Mesenchymal stem cell (in vitro differentiated cells and primary cell): ENCODE measurements around the gene SLC12A2.

Source experiments
- DNase-seq: peaks from one replicate; pipeline ENCODE4 v3.0.0-alpha.2; 2013
- H2AFZ ChIP-seq: one replicate; pipeline ENCODE4 v1.6.1; 2013; ENCODE audit warnings: low read depth, mild to moderate bottlenecking, control low read depth, inconsistent platforms, low read length, moderate library complexity
- H2AK5ac ChIP-seq: 2 replicates; pipeline ENCODE4 v1.6.1; 2013; ENCODE audit warnings: low read length, moderate library complexity, mild to moderate bottlenecking, inconsistent platforms; ENCODE audit not compliant: severe bottlenecking
- H2BK120ac ChIP-seq: one replicate; pipeline ENCODE4 v1.6.1; 2013; ENCODE audit warnings: low read depth, mild to moderate bottlenecking, inconsistent platforms, low read length, moderate library complexity
- H2BK12ac ChIP-seq, 2 experiments: one replicate each; pipeline ENCODE4 v1.6.1; 2013; ENCODE audit warnings: inconsistent platforms in 2 of 2, low read length in 2 of 2, mild to moderate bottlenecking in 2 of 2, moderate library complexity in 2 of 2, control low read depth in 1 of 2
- H2BK15ac ChIP-seq: one replicate; pipeline ENCODE4 v1.6.1; 2013; ENCODE audit warnings: mild to moderate bottlenecking, low read depth, inconsistent platforms; ENCODE audit not compliant: poor library complexity, severe bottlenecking
- H2BK5ac ChIP-seq: 2 replicates; pipeline ENCODE4 v1.6.1; 2013; ENCODE audit warnings: low read depth, mild to moderate bottlenecking, low read length, control low read depth, inconsistent platforms; ENCODE audit not compliant: poor library complexity, severe bottlenecking
- H3K14ac ChIP-seq, 2 experiments: one replicate each; pipeline ENCODE4 v1.6.1; 2013; ENCODE audit warnings: inconsistent platforms in 2 of 2, low read length in 2 of 2, control low read depth in 1 of 2, mild to moderate bottlenecking in 1 of 2, moderate library complexity in 1 of 2
- H3K18ac ChIP-seq, 2 experiments: one replicate each; pipeline ENCODE4 v1.6.1; 2013; ENCODE audit warnings: inconsistent platforms in 2 of 2, low read length in 2 of 2, control low read depth in 1 of 2, low read depth in 1 of 2, mild to moderate bottlenecking in 1 of 2
- H3K23ac ChIP-seq, 2 experiments: one replicate each; pipeline ENCODE4 v1.6.1; 2013; ENCODE audit warnings: inconsistent platforms in 2 of 2, low read length in 2 of 2, mild to moderate bottlenecking in 2 of 2, moderate library complexity in 2 of 2, control low read depth in 1 of 2
- H3K27ac ChIP-seq: 2 replicates; pipeline ENCODE4 v1.5.1; 2013; ENCODE audit warnings: mild to moderate bottlenecking, moderate library complexity, low read length, control low read depth, inconsistent platforms; ENCODE audit not compliant: poor library complexity, severe bottlenecking
- H3K27me3 ChIP-seq, 2 experiments: 2 replicates each; pipeline versions ENCODE4 v1.6.1 to v1.7.0; 2013; ENCODE audit warnings: low read length in 2 of 2, mild to moderate bottlenecking in 2 of 2, moderate library complexity in 2 of 2, control low read depth in 1 of 2, inconsistent platforms in 1 of 2; ENCODE audit not compliant: control insufficient read depth in 1 of 2, insufficient read depth in 1 of 2
- H3K36me3 ChIP-seq, 2 experiments: 2 replicates each; pipeline versions ENCODE4 v1.6.1 to v1.7.0; 2013; ENCODE audit warnings: low read length in 2 of 2, control low read depth in 1 of 2, inconsistent platforms in 1 of 2, low read depth in 1 of 2, mild to moderate bottlenecking in 1 of 2; ENCODE audit not compliant: insufficient read depth in 2 of 2, control insufficient read depth in 1 of 2
- H3K4ac ChIP-seq, 2 experiments: one replicate each; pipeline ENCODE4 v1.6.1; 2013; ENCODE audit warnings: inconsistent platforms in 2 of 2, low read length in 2 of 2, mild to moderate bottlenecking in 2 of 2, moderate library complexity in 2 of 2, control low read depth in 1 of 2, low read depth in 1 of 2
- H3K4me1 ChIP-seq: 2 replicates; pipeline ENCODE4 v1.6.1; 2013; ENCODE audit warnings: low read depth, low read length, control low read depth; ENCODE audit not compliant: control insufficient read depth, insufficient read depth
- H3K4me2 ChIP-seq: 2 replicates; pipeline ENCODE4 v1.6.1; 2013; ENCODE audit warnings: low read length, mild to moderate bottlenecking, inconsistent platforms; ENCODE audit not compliant: poor library complexity, severe bottlenecking
- H3K4me3 ChIP-seq, 2 experiments: 2 replicates each; pipeline versions ENCODE4 v1.5.1 to v1.7.0; 2013; ENCODE audit warnings: low read length in 2 of 2, mild to moderate bottlenecking in 2 of 2, control low read depth in 1 of 2, low read depth in 1 of 2; ENCODE audit not compliant: insufficient read depth in 1 of 2
- H3K79me1 ChIP-seq: replicated peaks from 2 replicates; pipeline ENCODE4 v1.6.1; 2013; ENCODE audit warnings: mild to moderate bottlenecking, control low read depth, low read length, inconsistent platforms; ENCODE audit not compliant: poor library complexity, severe bottlenecking
- H3K9ac ChIP-seq: 2 replicates; pipeline ENCODE4 v1.7.0; 2013; ENCODE audit warnings: mild to moderate bottlenecking, low read length, moderate library complexity
- H3K9me3 ChIP-seq: 2 replicates; pipeline ENCODE4 v1.7.0; 2013; ENCODE audit warnings: mild to moderate bottlenecking, low read length; ENCODE audit not compliant: control insufficient read depth
- H4K8ac ChIP-seq: one replicate; pipeline ENCODE4 v1.6.1; 2013; ENCODE audit warnings: inconsistent platforms, mild to moderate bottlenecking, low read length, moderate library complexity
- H4K91ac ChIP-seq: one replicate; pipeline ENCODE4 v1.6.1; 2013; ENCODE audit warnings: mild to moderate bottlenecking, low read length, inconsistent platforms
- WGBS: methylation state at CpG from one replicate; pipeline ENCODE4 v1.1.7; 2013; ENCODE audit warnings: mixed read lengths; 5-methylcytosine and 5-hydroxymethylcytosine counted together

Gene SLC12A2

DNA sequence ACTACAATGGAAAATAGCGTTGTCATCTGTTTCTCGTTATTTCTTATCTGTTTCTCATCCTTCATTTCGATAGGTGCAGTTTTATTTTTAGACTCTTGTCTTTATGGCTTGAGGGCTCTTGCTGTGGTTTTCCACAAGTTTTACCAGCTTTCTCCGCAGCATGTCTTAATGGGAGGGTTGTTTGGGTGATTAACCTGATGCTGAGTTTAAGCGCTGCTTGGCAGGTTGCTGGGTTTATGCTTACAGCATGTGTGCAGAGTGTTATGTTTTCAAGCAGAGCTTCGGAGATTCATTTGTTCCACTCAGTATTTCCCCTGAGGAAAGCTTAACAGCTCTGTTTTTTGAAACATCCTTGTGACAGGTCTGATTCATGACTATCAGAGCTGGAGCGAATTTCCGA lies 154.0 kb downstream of the SLC12A2 start:
- no peak overlapping the region for H2AK5ac ChIP-seq
- H3K4ac ChIP-seq = no peak overlapping the region
- no peak overlapping the region for H3K14ac ChIP-seq
- no peak overlapping the region for H2AFZ ChIP-seq
- no peak overlapping the region for H2BK12ac ChIP-seq
- no peak for DNase-seq
- no peak overlapping the region for H4K8ac ChIP-seq
- no peak overlapping the region for H4K91ac ChIP-seq
- no peaks in the 10 kb centered on the region for H3K9me3 ChIP-seq
- H3K4me2 ChIP-seq = no peak overlapping the region
- no peaks in the 10 kb centered on the region for H3K79me1 ChIP-seq
- H3K27ac ChIP-seq = no peak overlapping the region
- H2BK5ac ChIP-seq = no peak overlapping the region
- no peaks in the 10 kb centered on the region for H3K36me3 ChIP-seq
- peak overlapping the region in 1 of 2 experiments; percentile 29 for H3K4me3 ChIP-seq
- H3K4me1 ChIP-seq = no peaks in the 10 kb centered on the region
- no peak overlapping the region for H2BK120ac ChIP-seq
- 75% methylated on average over 8 of the region's 8 CpGs for WGBS
- no peak overlapping the region for H2BK15ac ChIP-seq
- no peak overlapping the region for H3K23ac ChIP-seq
- peak overlapping the region; percentile 6 for H3K9ac ChIP-seq
- H3K18ac ChIP-seq = no peak overlapping the region
- H3K27me3 ChIP-seq = no peaks in the 10 kb centered on the region
